HPDE6-E6E7 (cell line): ENCODE measurements around the gene TINAGL1.

Experiments used
- DNase-seq: peaks from one replicate; pipeline ENCODE4 v3.0.0; 2011; ENCODE audit warnings: missing footprints; ENCODE audit errors: extremely low spot score

TINAGL1 gene

GRCh38 chr1:31576201-31576669 lies at the start of gene TINAGL1:
Gene TINAGL1, plus strand, starts transcription at chr1:31576515. Its CDS starts 634 bp downstream, at chr1:31577149.
- peak; percentile 90 for DNase-seq

GRCh38 chr1:31529999-31530684 lies 46.2 kb upstream of the TINAGL1 start:
- DNase-seq = no peak

- DNase-seq = no peak
Observed at GRCh38 chr1:31531177-31531999, 44.9 kb upstream of the TINAGL1 start.

GRCh38 chr1:31532173-31532572 lies 44.1 kb upstream of the TINAGL1 start:
- DNase-seq = no peak

- DNase-seq = no peak
Observed at GRCh38 chr1:31535561-31535960, 40.8 kb upstream of the TINAGL1 start.

- DNase-seq = no peak
Observed at GRCh38 chr1:31539329-31539728, 37.0 kb upstream of the TINAGL1 start.

- DNase-seq = no peak
Observed at GRCh38 chr1:31541194-31541593, 35.1 kb upstream of the TINAGL1 start.

- no peak for DNase-seq
Observed at GRCh38 chr1:31545927-31546540, 30.3 kb upstream of the TINAGL1 start.

GRCh38 chr1:31548534-31548906 lies 27.8 kb upstream of the TINAGL1 start:
- DNase-seq = no peak

GRCh38 chr1:31548907-31549808 lies 27.2 kb upstream of the TINAGL1 start:
- DNase-seq = peak; percentile 83

- DNase-seq = no peak
Observed at GRCh38 chr1:31549809-31550620, 26.3 kb upstream of the TINAGL1 start.

- DNase-seq = no peak
Observed at GRCh38 chr1:31551208-31551607, 25.1 kb upstream of the TINAGL1 start.

GRCh38 chr1:31552489-31552888 lies 23.8 kb upstream of the TINAGL1 start:
- DNase-seq = no peak

GRCh38 chr1:31556481-31557006 lies 19.8 kb upstream of the TINAGL1 start:
- DNase-seq = no peak

GRCh38 chr1:31559715-31560114 lies 16.6 kb upstream of the TINAGL1 start:
- no peak for DNase-seq

GRCh38 chr1:31560394-31560793 lies 15.9 kb upstream of the TINAGL1 start:
- no peak for DNase-seq

GRCh38 chr1:31562707-31563360 lies 13.5 kb upstream of the TINAGL1 start:
- no peak for DNase-seq

GRCh38 chr1:31564606-31564989 lies 11.7 kb upstream of the TINAGL1 start:
- no peak for DNase-seq

- DNase-seq = no peak
Observed at GRCh38 chr1:31567956-31568570, 8.3 kb upstream of the TINAGL1 start.
